ENCODE measurements around the gene PHYHD1. TPM values are rescaled to one million over a fixed set of nuclear protein-coding genes. Genes with fewer than 3 reads are reported as not detected.

PHYHD1 gene
- polyA plus RNA-seq, 2 of the 4 experiments (the other 2 are of a cell fraction): not detected

GRCh38 chr9:128903079-128903461, 17.7 kb upstream of the PHYHD1 start:
- CTCF ChIA-PET: interaction anchor here (3.3 kb wide), 1 partner anchor 25 kb away, joined by 22 read pairs; no protein-coding TSS in a partner anchor
- Histone ChIP-seq H3K9me3 (no peaks in the 10 kb centered on the region), H3K4me2 (no peak overlapping the region; the same call in 2 of the 3 replicates), H3K27ac (peak overlapping the region; percentile 57 to 63; a peak in 4 of 6 replicates), H3K4me1 (peaks cover 47% of the 10 kb centered on the region), H3K4me3 (no peak overlapping the region)
- no peak for DNase-seq (ENCODE audit: low read depth in 1 of 2, low spot score in 1 of 2)
- no peak for FAIRE-seq
- WGBS (ENCODE audit: missing lambda C conversion rate): 93% methylated on average over 2 of the region's 2 CpGs
- POLR2A ChIA-PET: no interaction called here
- ATAC-seq: peak; percentile 7 to 9; a peak in 3 of 6 replicates
- TF ChIP-seq MAX (IDR thresholded peaks at IDR 0.05): no peak
- TF ChIP-seq TFCP2L1 (CRISPR knock-in tag; IDR thresholded peaks at IDR 0.05): no peak
- TF ChIP-seq JUN (IDR thresholded peaks at IDR 0.05): no peak
- no peak for TF ChIP-seq POLR2AphosphoS2 (conservative IDR thresholded peaks at IDR 0.05; ENCODE audit: low read length)
- TF ChIP-seq KDM1A (IDR thresholded peaks at IDR 0.05; ENCODE audit: low read depth): no peak
- TF ChIP-seq ATOH8 (CRISPR knock-in tag; IDR thresholded peaks at IDR 0.05; ENCODE audit: low read depth): no peak
- TF ChIP-seq CTCF (IDR thresholded peaks at IDR 0.05): no peak
- no peak for TF ChIP-seq HOXB13 (CRISPR knock-in tag; IDR thresholded peaks at IDR 0.05; ENCODE audit: low read depth)
- no peak for TF ChIP-seq FOXS1 (CRISPR knock-in tag; IDR thresholded peaks at IDR 0.05)

GRCh38 chr9:128903871-128904620, 16.7 kb upstream of the PHYHD1 start:
- H3K4me1 ChIP-seq: peaks cover 44% of the 10 kb centered on the region
- CTCF ChIA-PET: interaction anchor here (3.6 kb wide), 1 partner anchor 24 kb away, joined by 24 read pairs; no protein-coding TSS in a partner anchor
- ATAC-seq: no peak

GRCh38 chr9:128905964-128906363, 14.8 kb upstream of the PHYHD1 start:
- CTCF ChIA-PET: interaction anchor here (1.0 to 3.6 kb wide), 3 partner anchors 22 to 54 kb away, joined by 3 to 24 read pairs (median 4); no protein-coding TSS in a partner anchor
- H3K4me2 ChIP-seq: no peak overlapping the region
- no peak for ATAC-seq
- 96% methylated on average over 7 of the region's 7 CpGs for WGBS (ENCODE audit: missing lambda C conversion rate)
- POLR2A ChIA-PET: no interaction called here
- H3K9me3 ChIP-seq: no peaks in the 10 kb centered on the region
- TF ChIP-seq JUN (IDR thresholded peaks at IDR 0.05) (no peak), ATOH8 (CRISPR knock-in tag; IDR thresholded peaks at IDR 0.05; ENCODE audit: low read depth) (no peak), RNF2 (IDR thresholded peaks at IDR 0.05; ENCODE audit: borderline replicate concordance, low read depth) (no peak), NR3C1 (IDR thresholded peaks at IDR 0.05) (no peak), SREBF2 (IDR thresholded peaks at IDR 0.05) (no peak), CBX2 (IDR thresholded peaks at IDR 0.05; ENCODE audit: borderline replicate concordance, low read depth) (no peak), RFX5 (IDR thresholded peaks at IDR 0.05) (no peak), EP300 (IDR thresholded peaks at IDR 0.05) (no peak), MYC (IDR thresholded peaks at IDR 0.05; ENCODE audit: borderline replicate concordance, low read length) (no peak)
- H3K4me1 ChIP-seq: peaks cover 41% of the 10 kb centered on the region
- DNase-seq (ENCODE audit: low read depth in 1 of 2, low spot score in 1 of 2): no peak
- FAIRE-seq: no peak
- H3K27ac ChIP-seq: no peak overlapping the region
- no peak overlapping the region for H3K4me3 ChIP-seq

More at GRCh38 chr9:128903871-128904620, 16.7 kb upstream of the PHYHD1 start:
- Histone ChIP-seq H3K4me3 (no peak overlapping the region), H3K4me2 (no peak overlapping the region; the same call in 2 of the 3 replicates), H3K9me3 (no peaks in the 10 kb centered on the region), H3K27ac (peak overlapping the region; percentile 17 to 28; a peak in 5 of 6 replicates)
- TF ChIP-seq NR3C1 (IDR thresholded peaks at IDR 0.05) (no peak), CHD4 (IDR thresholded peaks at IDR 0.05; ENCODE audit: borderline replicate concordance) (no peak), ZFP36 (IDR thresholded peaks at IDR 0.05; ENCODE audit: borderline replicate concordance, partially characterized antibody) (no peak), ATOH8 (CRISPR knock-in tag; IDR thresholded peaks at IDR 0.05; ENCODE audit: low read depth) (no peak)
- WGBS (ENCODE audit: missing lambda C conversion rate): 73% methylated on average over 10 of the region's 10 CpGs
- POLR2A ChIA-PET: no interaction called here
- no peak for FAIRE-seq
- DNase-seq (ENCODE audit: low read depth in 1 of 2, low spot score in 1 of 2): no peak

All from A549 (cell line).